Esophagus muscularis mucosa (tissue), 4 donors: ENCODE data around the gene IL6R. TPM values are rescaled to one million over a fixed set of nuclear protein-coding genes. Genes with fewer than 3 reads are reported as not detected.

Experiments
- DNase-seq: peaks from one replicate; pipeline ENCODE4 v3.0.0-alpha.2; 2017; ENCODE audit errors: extremely low spot score
- H3K27ac ChIP-seq, 4 donors: fragments of 200-600 bp; sonication (generic); replicated peaks in 1 of 4; 1 replicate in 3 of 4; 2 replicates in 1 of 4; pipeline ENCODE4 v1.5.1; 2016 to 2019; ENCODE audit warnings: mild to moderate bottlenecking in 1 of 4
- H3K27me3 ChIP-seq, 4 donors: fragments of 200-600 bp; sonication (generic); one replicate each; pipeline versions ENCODE4 v1.5.1 to v1.6.0; 2016 to 2019
- H3K36me3 ChIP-seq, 4 donors: fragments of 200-600 bp; sonication (generic); one replicate each; pipeline ENCODE4 v1.5.1; 2016 to 2019
- H3K4me1 ChIP-seq, 4 donors: fragments of 200-600 bp; sonication (generic); one replicate each; pipeline ENCODE4 v1.5.1; 2016 to 2019
- H3K4me3 ChIP-seq, 4 donors: fragments of 200-600 bp; sonication (generic); 1 replicate in 2 of 4; 2 replicates in 2 of 4; pipeline ENCODE4 v1.5.1; 2016 to 2019; ENCODE audit warnings: mild to moderate bottlenecking in 4 of 4, moderate library complexity in 1 of 4
- H3K9me3 ChIP-seq, 4 donors: fragments of 200-600 bp; sonication (generic); 1 replicate in 3 of 4; 2 replicates in 1 of 4; pipeline ENCODE4 v1.5.1; 2016 to 2019
- EP300 ChIP-seq: sonication (generic); formaldehyde crosslinking; IDR thresholded peaks from one replicate; pipeline ENCODE4 v1.6.1; 2017; ENCODE audit warnings: antibody characterized with exemption
- POLR2A ChIP-seq: fragments of 450-650 bp; IDR thresholded peaks from one replicate; pipeline ENCODE4 v1.6.1; 2017; ENCODE audit warnings: antibody characterized with exemption, moderate library complexity, mild to moderate bottlenecking, low read depth
- POLR2AphosphoS5 ChIP-seq, 2 donors: sonication (generic); formaldehyde crosslinking; IDR thresholded peaks; one replicate each; pipeline ENCODE4 v1.6.1; 2017; ENCODE audit warnings: antibody characterized with exemption in 2 of 2
- WGBS: methylation state at CpG from one replicate; pipeline ENCODE4 v1.1.5; 2018; 5-methylcytosine and 5-hydroxymethylcytosine counted together
- intact Hi-C: fragments of 100-400 bp; cut with DNase I; formaldehyde crosslinking; loops from one replicate; pipeline ENCODE4 v1.15.1; 2023
- total RNA-seq, 4 donors: library from RNA; depleted of rRNA; stranded (reverse); fragments of >200 nt; gene quantifications; one replicate each; pipeline versions ENCODE4 v1.1.0 to v1.2.1, GENCODE V29; 2016
- TF ChIP-seq, protein P1 (sequence below), 3 experiments: fragments of 200-600 bp in 2 of 3; fragments of 450-650 bp in 1 of 3; sonication (generic) in 2 of 3; IDR thresholded peaks; one replicate each; pipeline ENCODE4 v1.5.1; 2017 to 2019; ENCODE audit warnings: antibody characterized with exemption in 3 of 3, mild to moderate bottlenecking in 2 of 3, moderate library complexity in 1 of 3

Gene IL6R
- total RNA-seq, 4 donors from 2014 or later = 44.4 to 61.1 (median 54.9) TPM

GRCh38 chr1:154403261-154403943 is 1.7 kb upstream of the IL6R start:
- no peak for DNase-seq
- H3K4me3 ChIP-seq = no peak overlapping the region
- H3K27ac ChIP-seq = no peak overlapping the region
- intact Hi-C loops = loop anchor here (10.0 kb wide), 2 partner anchors 49 to 151 kb away; partner anchors contain the start of gene UBE2Q1
- WGBS = 85% methylated on average over 8 of the region's 8 CpGs
- H3K36me3 ChIP-seq = no peaks in the 10 kb centered on the region
- peaks cover 29 to 36% (median 31%) of the 10 kb centered on the region in 4 donors for H3K4me1 ChIP-seq
- no peaks in the 10 kb centered on the region for H3K27me3 ChIP-seq
- no peak for TF ChIP-seq POLR2AphosphoS5 (IDR thresholded peaks at IDR 0.05)
- no peak for TF ChIP-seq POLR2A
- TF ChIP-seq, protein P1, sequence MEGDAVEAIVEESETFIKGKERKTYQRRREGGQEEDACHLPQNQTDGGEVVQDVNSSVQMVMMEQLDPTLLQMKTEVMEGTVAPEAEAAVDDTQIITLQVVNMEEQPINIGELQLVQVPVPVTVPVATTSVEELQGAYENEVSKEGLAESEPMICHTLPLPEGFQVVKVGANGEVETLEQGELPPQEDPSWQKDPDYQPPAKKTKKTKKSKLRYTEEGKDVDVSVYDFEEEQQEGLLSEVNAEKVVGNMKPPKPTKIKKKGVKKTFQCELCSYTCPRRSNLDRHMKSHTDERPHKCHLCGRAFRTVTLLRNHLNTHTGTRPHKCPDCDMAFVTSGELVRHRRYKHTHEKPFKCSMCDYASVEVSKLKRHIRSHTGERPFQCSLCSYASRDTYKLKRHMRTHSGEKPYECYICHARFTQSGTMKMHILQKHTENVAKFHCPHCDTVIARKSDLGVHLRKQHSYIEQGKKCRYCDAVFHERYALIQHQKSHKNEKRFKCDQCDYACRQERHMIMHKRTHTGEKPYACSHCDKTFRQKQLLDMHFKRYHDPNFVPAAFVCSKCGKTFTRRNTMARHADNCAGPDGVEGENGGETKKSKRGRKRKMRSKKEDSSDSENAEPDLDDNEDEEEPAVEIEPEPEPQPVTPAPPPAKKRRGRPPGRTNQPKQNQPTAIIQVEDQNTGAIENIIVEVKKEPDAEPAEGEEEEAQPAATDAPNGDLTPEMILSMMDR (IDR thresholded peaks at IDR 0.05) = no peak
- no peak for TF ChIP-seq EP300
- H3K9me3 ChIP-seq = no peaks in the 10 kb centered on the region

GRCh38 chr1:154403983-154404382 is 1.2 kb upstream of the IL6R start:
- TF ChIP-seq POLR2AphosphoS5 (IDR thresholded peaks at IDR 0.05) = no peak
- no peak for TF ChIP-seq EP300
- no peak for TF ChIP-seq POLR2A
- TF ChIP-seq, protein P1 (IDR thresholded peaks at IDR 0.05) = no peak
- 88% methylated on average over 3 of the region's 3 CpGs for WGBS

GRCh38 chr1:154404511-154404931 is 622 bp upstream of the IL6R start:
- DNase-seq = no peak
- peaks cover 38 to 47% (median 42%) of the 10 kb centered on the region in 4 donors for H3K4me1 ChIP-seq
- intact Hi-C loops = loop anchor here (2.0 to 10.0 kb wide), 3 partner anchors 50 to 150 kb away; partner anchors contain the start of gene UBE2Q1
- peak overlapping the region; percentile 77 to 93 (median 85) for H3K4me3 ChIP-seq
- no peaks in the 10 kb centered on the region for H3K27me3 ChIP-seq
- H3K9me3 ChIP-seq = no peaks in the 10 kb centered on the region
- H3K27ac ChIP-seq = peak overlapping the region; percentile 97 to 100 (median 98)
- 55% methylated on average over 8 of the region's 11 CpGs for WGBS
- TF ChIP-seq POLR2A = no peak
- TF ChIP-seq, protein P1 (IDR thresholded peaks at IDR 0.05) = no peak
- no peak for TF ChIP-seq POLR2AphosphoS5 (IDR thresholded peaks at IDR 0.05)
- TF ChIP-seq EP300 = no peak
- no peaks in the 10 kb centered on the region for H3K36me3 ChIP-seq

More at GRCh38 chr1:154403983-154404382, 1.2 kb upstream of the IL6R start:
- intact Hi-C loops = loop anchor here (2.0 to 10.0 kb wide), 3 partner anchors 49 to 151 kb away; partner anchors contain the start of gene UBE2Q1
- Histone ChIP-seq H3K27ac (peak overlapping the region in 1 of 4 donors; percentile 97), H3K36me3 (no peaks in the 10 kb centered on the region), H3K27me3 (no peaks in the 10 kb centered on the region), H3K4me1 (peaks cover 33 to 41% (median 36%) of the 10 kb centered on the region in 4 donors), H3K4me3 (no peak overlapping the region), H3K9me3 (no peaks in the 10 kb centered on the region)
- no peak for DNase-seq

DNA sequence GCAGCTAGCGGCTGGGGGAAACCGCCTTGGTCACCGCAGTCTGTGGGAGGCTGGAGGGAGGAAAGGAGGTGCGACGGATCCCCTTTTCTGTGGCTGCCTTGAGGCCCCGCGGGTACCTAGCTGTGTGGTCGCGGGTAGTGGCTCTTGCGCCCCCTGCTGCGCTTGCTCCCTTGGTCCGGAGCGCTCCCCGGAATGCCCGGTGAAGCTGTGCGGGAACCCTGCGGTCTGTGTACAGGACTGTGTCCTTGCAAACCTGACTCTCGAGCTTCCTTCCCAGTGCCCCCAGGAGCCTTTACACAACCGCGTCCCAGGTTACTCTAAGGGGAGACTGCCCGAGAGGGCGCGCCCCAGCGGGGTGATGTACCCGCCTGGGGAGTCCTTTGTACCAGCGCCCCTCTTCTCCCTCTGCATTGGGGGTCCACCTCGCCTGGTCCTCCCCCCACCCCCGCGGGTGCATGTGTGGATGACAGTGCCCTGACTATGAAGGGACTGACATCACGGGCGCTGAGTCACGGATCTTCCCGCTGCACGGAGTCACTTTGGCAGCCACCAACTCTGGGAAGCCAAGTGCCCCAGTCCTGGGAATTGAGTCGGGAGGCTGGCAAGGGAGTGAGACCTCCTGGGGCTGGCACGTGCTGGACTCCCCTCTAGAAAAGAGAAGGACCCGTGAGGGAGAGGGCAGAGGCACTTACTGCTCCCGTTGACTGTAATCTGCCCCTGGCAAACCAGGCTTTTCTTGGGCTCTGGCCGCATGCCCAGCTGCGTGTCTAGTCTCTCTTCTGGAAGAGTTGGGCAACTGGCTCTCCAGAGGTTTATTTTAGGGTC is 816 bp downstream of the IL6R start:
- peak; percentile 30 for TF ChIP-seq POLR2A
- TF ChIP-seq POLR2AphosphoS5 (IDR thresholded peaks at IDR 0.05) = peak; percentile 52 to 79
- no peak for TF ChIP-seq EP300
- TF ChIP-seq, protein P1 (IDR thresholded peaks at IDR 0.05) = peak; percentile 27 to 50 (median 28)
- Histone ChIP-seq H3K9me3 (no peaks in the 10 kb centered on the region), H3K4me3 (peak overlapping the region; percentile 77 to 93 (median 85)), H3K36me3 (peaks cover 0 to 4% (median 0%) of the 10 kb centered on the region in 4 donors), H3K4me1 (peaks cover 53 to 61% (median 56%) of the 10 kb centered on the region in 4 donors), H3K27ac (peak overlapping the region; percentile 97 to 100 (median 98)), H3K27me3 (no peaks in the 10 kb centered on the region)
- DNase-seq = no peak
- 0% methylated on average over 26 of the region's 40 CpGs for WGBS
- intact Hi-C loops = loop anchor here (2.0 to 10.0 kb wide), 6 partner anchors 29 to 149 kb away; partner anchors contain the start of gene UBE2Q1
